GM19099 (cell line): ENCODE data around the gene HJV.
A peak's percentile ranks its signal among the peaks of the same experiment; 100 is the strongest.

Experiments
- POLR2A ChIP-seq: IDR thresholded peaks from 3 replicates; pipeline ENCODE4 v1.6.1; 2011; ENCODE audit warnings: low read depth; ENCODE audit not compliant: insufficient read length; ENCODE audit errors: extremely low read depth

HJV gene

DNA sequence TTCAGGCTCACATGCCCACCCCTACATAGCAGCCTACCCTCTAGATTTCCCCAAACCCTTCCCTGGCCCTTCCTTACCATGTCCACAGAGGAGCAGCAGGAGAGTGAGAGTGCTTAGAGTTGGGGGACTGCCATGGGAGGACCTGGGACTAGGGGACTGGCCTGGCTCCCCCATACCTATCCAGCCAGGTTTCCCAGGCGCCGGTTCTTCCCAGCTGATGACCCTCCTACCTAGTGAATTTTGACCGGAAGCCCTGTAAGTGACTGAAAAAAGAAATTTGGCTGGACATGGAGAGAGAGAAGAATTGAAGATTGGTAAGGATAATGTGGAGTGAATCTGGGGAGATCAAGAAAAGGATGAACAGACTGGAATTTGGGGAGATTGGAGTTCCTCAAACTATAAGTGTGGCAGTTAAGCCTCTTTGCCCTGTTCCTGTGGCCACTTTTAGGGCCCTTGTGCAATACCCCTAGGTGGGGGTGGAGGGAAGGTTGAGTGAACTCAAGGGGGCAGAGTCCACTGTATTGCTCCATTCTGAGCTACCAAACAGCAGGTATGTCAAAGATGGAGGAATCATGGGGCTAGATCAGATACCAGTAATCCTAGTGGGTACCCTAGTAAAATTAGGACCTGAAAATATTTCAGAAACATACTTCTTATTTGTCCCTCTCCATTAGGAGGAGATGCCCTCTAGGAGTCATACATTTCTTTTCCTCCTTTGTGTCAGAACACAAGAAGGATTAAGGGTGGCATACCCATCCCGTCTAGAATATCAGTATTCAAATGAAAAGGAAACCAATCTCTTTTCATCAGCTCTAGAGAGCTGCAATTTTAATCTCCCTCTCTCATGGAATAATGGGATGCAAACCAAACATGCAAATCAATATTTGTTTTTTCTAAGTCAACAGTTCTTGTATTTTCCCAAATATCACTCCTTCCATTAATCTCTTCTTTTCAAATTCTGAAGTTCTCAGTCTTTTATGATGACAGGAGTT, 1.2 kb downstream of the HJV start:
- no peak for TF ChIP-seq POLR2A

DNA sequence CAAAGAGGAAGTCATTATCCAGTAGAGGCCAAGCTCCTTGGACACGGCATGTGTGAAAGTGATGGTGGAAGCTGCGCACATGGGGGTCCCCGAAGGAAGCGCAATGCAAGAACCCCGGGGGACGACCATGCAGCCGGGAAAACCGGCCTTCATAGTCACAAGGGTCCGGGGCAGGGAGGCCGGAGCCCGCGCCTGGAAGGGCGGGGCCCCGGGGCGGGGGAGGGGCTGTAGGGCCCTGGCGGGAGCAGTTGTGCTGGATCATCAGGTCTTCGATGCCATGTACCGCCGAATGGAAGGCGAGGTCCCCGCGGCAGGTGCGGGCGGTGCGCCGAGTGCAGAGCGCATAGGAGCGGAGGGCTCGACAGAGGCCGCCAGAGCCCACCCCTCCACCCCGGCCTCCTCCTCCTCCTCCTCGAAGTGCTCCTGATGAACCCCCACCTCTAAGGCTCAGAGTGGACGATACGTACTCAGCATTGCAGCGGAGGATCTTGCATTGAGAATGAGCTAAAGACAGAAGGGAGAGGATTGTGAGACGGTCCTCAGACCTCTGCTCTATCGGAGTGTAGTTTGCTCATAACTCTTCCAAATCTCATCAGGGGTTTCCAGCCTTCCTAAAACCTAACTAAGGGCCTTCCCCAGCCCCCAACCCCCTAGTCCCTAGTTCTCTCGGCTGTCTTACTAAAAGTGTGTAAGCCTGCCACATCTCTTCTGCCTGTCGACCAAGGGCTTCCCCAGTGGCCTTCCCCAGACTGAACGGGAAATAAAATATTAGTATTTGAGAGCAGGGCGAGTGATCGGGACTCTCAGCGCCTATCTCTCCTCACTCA, 2.1 kb downstream of the HJV start:
- TF ChIP-seq POLR2A = no peak

DNA sequence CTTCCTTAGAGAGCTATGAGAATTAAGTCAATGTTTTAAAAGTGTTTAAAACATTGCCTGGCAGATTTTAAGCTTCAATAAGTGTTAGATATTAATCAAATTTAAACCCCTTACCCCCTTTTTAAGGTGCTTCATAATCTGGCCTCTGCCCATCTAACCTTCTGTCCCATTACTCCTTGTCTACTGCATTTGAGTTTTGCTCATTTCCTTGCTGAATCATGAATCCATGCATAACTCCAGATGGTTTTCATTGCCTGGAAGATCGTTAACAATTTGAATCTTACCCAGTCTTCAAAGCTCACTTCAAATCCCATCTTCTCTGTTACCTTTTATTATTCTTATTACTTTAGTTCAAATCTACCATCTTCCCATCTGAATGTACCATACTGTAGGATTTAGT, 4.6 kb downstream of the HJV start:
- TF ChIP-seq POLR2A = no peak

DNA sequence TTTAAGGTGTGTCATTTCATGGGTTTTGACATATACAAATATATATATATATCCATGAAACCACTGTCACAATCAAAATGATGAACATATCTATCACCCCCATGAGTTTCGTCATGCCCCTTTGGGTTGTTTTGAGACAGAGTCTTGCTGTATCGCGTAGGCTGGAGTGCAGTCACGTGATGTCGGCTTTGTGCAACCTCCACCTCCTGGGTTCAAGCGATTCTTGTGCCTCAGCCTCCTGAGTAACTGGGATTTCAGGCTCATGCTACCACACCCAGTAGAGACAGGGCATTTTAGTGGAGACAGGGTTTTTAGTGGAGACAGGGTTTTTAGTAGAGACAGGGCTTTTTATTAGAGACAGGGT, 8.0 kb downstream of the HJV start:
- no peak for TF ChIP-seq POLR2A

DNA sequence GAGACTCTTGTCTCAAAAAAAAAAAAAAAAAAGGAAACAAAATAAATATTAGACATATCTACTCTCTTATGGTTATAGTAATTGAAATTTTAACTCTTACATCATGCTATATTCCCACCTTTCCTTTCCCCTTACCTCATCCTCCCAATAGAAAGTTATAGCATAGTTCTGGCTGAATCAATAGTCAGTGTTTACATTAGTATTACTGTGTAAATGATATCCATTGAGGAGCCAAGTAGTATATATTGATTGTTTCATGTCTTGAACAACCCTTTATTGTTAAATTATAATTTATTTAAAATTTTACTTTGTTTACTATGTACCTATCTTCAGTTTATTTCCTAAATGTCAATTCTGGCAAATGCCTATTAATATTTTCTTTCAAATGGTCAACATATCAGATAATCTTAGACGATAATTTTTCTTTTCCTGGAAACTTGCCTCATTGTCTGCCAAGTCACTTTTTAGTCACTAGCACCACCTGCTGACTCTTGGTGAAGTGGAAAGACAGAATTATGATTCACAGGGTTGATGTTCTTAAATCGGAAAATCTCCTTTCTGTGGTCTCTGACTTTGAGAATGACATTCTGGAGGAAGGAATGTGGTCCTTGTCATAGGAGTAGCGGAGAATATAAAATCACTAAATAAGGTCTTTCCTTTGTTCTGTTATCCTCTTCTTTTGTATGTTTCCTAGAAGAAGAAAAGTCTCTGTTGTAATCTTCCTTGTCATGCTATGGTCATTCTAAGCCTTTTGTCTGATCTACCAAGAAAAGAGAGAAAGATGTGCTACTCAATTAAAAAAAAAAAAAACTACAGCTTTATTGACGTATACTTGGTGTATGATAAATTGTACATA, 8.6 kb downstream of the HJV start:
- TF ChIP-seq POLR2A = no peak

DNA sequence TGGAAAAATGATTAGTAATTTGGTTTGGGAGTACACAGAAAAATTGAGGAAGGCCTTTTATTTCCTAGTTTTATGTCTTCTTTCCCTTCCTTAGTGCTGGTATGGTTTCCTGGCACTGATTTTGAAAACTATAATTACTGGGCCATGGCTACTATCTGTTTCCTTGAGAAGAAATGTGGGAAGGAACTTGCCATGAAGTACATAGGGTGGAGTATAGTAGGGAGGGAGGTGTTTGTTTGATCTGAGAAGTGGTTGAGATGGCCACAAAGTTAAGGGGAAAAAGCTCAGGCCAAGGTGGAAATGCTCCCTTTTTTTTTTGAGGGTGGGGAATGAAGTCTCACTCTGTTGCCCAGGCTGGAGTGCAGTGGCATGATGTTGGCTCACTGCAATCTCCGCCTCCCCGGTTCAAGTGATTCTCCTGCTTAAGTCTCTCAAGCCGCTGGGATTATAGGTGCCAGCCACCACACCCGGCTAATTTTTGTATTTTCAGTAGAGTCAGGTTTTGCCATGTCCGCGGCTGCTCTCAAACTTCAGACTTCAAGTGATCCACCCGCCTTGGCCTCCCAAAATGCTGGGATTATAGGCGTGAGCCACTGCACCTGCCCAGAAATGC, 11.3 kb downstream of the HJV start:
- TF ChIP-seq POLR2A = no peak

DNA sequence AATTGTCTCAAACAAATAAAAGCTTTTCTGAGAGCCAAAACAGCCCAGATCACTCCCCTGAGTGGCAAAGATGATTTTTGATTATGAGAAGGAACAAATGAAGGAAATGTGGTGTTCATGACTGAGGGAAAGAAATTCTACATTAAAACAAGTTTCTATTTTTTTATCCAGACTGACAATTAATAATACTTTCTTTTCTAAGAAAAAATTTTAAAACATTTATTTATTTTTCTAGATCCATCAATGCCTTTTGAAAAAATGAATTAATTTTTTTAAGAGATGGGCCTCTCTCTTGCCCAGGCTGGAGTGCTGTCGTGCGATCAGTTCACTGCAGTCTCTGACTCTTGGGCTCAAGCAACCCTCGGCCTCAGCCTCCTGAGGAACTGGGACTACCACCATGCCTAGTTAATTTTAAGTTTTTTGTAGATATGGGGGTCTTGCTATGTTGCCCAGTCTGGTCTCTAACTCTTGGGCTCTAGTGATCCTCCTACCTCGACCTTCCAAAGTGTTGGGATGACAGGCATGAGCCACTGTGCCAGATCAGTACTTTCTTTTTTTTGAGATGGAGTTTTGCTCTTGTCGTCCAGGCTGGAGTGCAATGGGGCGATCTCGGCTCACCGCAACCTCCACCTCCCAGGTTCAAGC, 13.9 kb downstream of the HJV start:
- no peak for TF ChIP-seq POLR2A

DNA sequence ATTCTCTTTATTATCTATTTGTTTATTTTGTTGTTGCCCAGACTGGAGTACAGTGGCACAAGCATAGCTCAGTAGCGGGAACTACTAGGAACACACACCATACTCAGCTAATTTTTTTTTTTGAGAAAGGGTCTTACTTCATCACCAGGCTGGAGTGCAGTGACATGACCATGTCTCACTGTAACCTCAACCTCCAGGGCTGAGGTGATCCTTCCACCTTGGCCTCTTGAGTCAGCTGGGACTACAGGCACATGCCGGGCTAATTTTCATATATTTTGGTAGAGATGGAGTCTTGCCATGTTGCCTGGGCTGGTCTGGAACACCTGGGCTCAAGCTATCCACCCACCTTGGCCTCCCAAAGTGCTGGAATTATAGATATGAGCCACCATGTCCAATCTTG, 19.8 kb downstream of the HJV start:
- no peak for TF ChIP-seq POLR2A

DNA sequence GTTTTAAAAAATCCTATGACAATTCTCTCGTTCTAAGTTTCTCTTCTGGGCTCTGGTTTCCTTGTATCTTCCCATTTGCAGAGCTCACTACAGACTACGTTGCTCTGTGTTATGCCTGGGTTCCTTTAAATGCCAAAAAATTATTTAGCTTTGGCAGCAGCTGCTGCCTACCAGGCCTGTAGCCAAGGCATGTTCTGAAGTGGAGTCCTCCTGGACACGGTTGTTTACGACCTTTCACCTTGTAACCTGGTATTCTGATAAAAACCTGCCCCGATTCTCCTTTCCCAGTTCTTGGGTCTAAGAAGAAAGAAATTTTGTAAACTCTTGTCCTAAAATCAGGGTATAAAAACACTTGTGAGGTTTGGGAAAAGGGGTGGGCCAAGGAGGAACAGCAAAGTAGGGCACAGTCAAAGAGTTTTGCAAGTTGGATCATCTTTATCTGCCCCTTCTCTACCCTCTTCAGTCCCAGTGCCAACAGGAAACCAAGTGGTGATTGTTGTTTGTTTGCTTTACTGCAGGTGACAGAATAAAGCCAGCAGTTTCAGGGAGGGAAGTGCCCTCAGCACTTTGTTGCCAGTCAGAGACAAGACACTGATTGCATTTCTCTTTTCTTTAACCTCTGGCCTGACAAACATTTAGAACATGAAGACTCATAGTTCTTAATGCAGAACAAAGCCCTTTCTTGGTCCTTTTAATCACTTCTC, 22.1 kb downstream of the HJV start:
- no peak for TF ChIP-seq POLR2A

DNA sequence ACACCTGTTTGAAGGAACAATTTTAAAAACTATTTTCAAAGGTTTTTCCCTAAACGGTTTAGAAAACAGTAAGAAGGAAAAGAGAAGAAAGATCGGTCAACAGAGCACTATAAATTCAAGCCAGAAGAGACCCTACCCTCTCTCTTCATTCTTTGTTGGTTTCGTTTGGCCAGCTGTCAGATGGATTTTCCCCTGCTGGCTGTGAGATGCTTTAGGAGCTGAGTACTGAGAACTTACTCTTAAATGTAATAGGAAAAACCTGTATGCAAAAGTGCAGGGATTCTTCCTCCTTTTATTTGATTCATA, 23.9 kb downstream of the HJV start:
- no peak for TF ChIP-seq POLR2A

DNA sequence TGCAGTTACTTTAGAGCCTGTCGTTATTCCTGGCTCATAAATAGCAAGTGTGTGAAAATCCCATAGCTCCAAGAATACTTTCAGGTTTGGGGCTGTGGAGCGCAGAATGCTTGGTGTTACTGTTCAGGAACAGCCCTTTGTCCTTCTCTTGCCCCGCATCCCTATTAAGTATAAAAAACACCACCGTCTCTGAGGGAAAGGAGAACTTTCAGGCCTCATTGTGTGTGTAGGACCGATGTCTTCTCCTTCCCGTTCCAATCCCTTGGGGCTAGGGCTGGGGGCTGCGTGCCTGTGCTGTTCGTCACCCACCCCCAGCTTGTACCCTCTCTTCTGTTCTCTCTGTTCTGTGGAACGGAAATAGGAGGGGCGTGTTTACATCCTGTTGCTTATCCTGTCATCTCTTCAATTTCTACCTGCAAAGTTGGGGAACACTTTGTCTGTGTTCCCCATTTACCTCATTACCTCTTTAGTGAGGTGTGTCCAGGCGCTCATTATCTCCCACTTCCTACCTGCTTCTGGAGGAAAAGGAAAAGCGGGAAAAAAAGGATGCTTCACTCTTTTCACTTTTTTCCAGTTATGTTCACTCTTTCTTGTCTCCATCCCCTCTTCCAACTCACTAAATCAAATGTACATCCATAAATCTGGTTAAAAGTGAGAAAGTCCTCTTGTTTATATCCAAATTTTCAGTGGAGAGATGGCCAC, 24.4 kb downstream of the HJV start:
- peak; percentile 69 for TF ChIP-seq POLR2A

DNA sequence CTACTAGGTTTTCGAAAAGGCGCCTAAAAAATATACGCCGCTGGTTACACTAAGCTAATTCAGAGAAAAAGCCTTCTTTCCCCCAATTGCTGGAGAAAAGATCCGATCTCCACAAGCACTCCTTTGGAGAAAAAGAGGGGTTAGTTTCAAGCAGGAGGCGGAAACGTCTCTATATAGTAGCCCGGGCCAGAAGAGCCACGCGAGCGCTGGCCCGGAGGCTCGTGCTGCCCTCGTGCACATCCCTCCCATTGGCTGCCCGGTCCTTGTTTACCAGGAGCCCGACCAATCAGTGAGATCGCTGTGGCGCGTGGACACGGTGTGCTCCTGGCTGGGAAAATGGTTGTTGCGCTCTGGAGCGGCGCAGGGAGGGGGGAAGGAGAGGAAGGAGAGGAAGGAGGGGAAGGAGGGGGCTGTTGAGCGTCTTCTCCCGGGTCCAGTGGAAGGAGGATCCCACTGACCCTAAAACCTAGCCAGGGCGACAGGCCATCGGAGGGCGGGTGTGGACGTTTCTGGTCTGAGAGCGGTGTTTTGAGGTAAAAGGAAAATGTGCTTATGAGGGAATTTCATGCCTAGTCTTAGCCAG, 25.0 kb downstream of the HJV start, which contains the start of gene TXNIP:
TSS of gene TXNIP (minus strand) at position 147 of the 583 bp plus-strand sequence. CDS start 313 bp downstream, outside the sequence.
- TF ChIP-seq POLR2A = peak; percentile 88

DNA sequence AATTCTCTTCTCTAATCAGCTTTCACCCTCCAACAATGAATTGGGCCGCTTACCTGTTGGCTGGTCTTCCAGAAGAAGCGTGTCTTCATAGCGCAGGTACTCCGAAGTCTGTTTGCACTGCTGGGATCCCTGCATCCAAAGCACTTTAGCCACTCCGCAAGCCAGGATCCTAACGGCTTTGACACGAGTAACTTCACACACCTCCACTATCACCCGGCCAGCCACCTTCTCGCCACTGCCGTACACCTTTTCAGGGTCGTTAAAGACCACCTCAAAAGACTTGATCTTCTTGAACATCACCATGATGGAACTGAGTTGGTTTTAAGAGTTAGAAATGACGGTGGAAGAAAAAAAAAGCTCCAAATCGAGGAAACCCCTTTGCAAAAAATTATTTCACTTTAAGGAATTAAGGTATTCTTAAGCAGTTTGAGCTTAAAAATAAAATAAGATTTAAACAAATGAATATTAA, 25.5 kb downstream of the HJV start:
- no peak for TF ChIP-seq POLR2A
